Peyer's patch (tissue), 4 donors: Measurements from ENCODE around the gene EPAS1.

Experiments used
- POLR2A ChIP-seq, 2 donors: fragments of 450-650 bp; IDR thresholded peaks; one replicate each; pipeline ENCODE4 v1.5.1; 2017; ENCODE audit warnings: antibody characterized with exemption in 2 of 2, mild to moderate bottlenecking in 2 of 2, moderate library complexity in 2 of 2
- TF ChIP-seq, protein P1 (sequence below), 6 experiments: fragments of 450-650 bp in 4 of 6; fragments of 200-600 bp in 2 of 6; sonication (generic) in 1 of 6; IDR thresholded peaks; one replicate each; pipeline ENCODE4 v1.5.1; 2017 to 2019; ENCODE audit warnings: antibody characterized with exemption in 6 of 6, mild to moderate bottlenecking in 3 of 6, moderate library complexity in 1 of 6

DNA sequence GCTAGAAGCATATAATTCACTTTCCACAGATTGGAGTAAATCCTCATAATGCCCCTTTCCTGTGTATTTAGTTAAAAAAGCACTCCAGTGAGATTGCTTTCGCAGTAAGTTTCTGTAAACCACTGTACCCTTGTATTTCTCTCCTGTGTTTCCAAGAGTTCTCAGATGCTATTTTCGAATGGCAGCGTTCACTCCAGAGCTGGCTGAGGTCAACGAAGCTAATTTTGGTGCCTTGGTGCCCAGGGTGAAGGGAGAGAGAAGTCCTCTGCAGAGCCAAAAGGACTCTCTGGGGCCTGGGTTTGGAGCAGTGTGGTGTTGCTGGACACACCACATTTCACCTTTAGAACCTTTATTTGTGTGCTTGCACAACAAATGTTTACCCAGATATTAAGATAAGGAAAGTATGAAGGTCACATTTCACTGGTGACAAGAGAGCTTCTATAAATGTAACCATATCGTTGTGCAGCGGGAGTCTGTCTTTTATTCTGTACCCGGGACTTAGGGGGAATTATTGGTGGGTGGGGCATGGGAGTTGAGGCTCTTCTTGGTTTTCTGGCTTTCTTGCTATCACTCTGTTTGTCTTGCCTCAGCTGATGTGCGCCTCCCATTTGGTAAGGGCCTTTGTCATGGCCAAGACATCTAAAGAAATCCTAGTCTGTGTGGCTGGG lies 9.9 kb downstream of the EPAS1 start:
- peak; percentile 21 to 35 for TF ChIP-seq POLR2A (IDR thresholded peaks at IDR 0.05)
- TF ChIP-seq, protein P1, sequence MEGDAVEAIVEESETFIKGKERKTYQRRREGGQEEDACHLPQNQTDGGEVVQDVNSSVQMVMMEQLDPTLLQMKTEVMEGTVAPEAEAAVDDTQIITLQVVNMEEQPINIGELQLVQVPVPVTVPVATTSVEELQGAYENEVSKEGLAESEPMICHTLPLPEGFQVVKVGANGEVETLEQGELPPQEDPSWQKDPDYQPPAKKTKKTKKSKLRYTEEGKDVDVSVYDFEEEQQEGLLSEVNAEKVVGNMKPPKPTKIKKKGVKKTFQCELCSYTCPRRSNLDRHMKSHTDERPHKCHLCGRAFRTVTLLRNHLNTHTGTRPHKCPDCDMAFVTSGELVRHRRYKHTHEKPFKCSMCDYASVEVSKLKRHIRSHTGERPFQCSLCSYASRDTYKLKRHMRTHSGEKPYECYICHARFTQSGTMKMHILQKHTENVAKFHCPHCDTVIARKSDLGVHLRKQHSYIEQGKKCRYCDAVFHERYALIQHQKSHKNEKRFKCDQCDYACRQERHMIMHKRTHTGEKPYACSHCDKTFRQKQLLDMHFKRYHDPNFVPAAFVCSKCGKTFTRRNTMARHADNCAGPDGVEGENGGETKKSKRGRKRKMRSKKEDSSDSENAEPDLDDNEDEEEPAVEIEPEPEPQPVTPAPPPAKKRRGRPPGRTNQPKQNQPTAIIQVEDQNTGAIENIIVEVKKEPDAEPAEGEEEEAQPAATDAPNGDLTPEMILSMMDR (IDR thresholded peaks at IDR 0.05) = no peak
